DND-41 (cell line): ENCODE data around the gene NR4A1.

Source experiments
- ATAC-seq: fragments of 200-7000 bp; cut with Tn5 transposase; 3 replicates; pipeline ENCODE4 v1.9.1; 2021; ENCODE audit warnings: low read depth; ENCODE audit not compliant: insufficient read depth
- DNase-seq: peaks from one replicate; pipeline ENCODE4 v3.0.0-alpha.2; 2020
- H2AFZ ChIP-seq: 2 replicates; pipeline ENCODE4 v1.6.0; 2012; ENCODE audit warnings: low read depth, low read length
- H3K27ac ChIP-seq: 2 replicates; pipeline ENCODE4 v1.5.1; 2012; ENCODE audit warnings: low read length, inconsistent platforms
- H3K27me3 ChIP-seq: fragments of 200-600 bp; sonication (generic); 2 replicates; pipeline ENCODE4 v1.6.0; 2012; ENCODE audit warnings: low read length, mild to moderate bottlenecking, inconsistent platforms; ENCODE audit not compliant: insufficient read depth, poor library complexity
- H3K36me3 ChIP-seq: 2 replicates; pipeline ENCODE4 v1.5.1; 2012; ENCODE audit warnings: low read length, inconsistent platforms; ENCODE audit not compliant: insufficient read depth
- H3K4me1 ChIP-seq: 2 replicates; pipeline ENCODE4 v1.5.1; 2012; ENCODE audit warnings: mild to moderate bottlenecking, low read length; ENCODE audit not compliant: insufficient read depth
- H3K4me2 ChIP-seq: 2 replicates; pipeline ENCODE4 v1.6.0; 2012; ENCODE audit warnings: mild to moderate bottlenecking, moderate library complexity, low read length, inconsistent platforms; ENCODE audit not compliant: insufficient read depth
- H3K4me3 ChIP-seq, 2 experiments: fragments of 200-600 bp in 1 of 2; shearing (Covaris generic) in 1 of 2; 2 replicates each; pipeline ENCODE4 v1.5.1; 2012 to 2016; ENCODE audit warnings: inconsistent platforms in 2 of 2, low read length in 2 of 2, mild to moderate bottlenecking in 2 of 2, low read depth in 1 of 2, moderate library complexity in 1 of 2
- H3K79me2 ChIP-seq: 2 replicates; pipeline ENCODE4 v1.6.0; 2012; ENCODE audit warnings: low read length, inconsistent platforms; ENCODE audit not compliant: insufficient read depth
- H3K9ac ChIP-seq: 2 replicates; pipeline ENCODE4 v1.6.0; 2012; ENCODE audit warnings: low read depth, mild to moderate bottlenecking, inconsistent platforms, low read length, moderate library complexity
- H3K9me3 ChIP-seq: 2 replicates; pipeline ENCODE4 v1.5.1; 2012; ENCODE audit warnings: low read length, moderate library complexity, mild to moderate bottlenecking, inconsistent platforms; ENCODE audit not compliant: insufficient read depth, severe bottlenecking
- H4K20me1 ChIP-seq: 2 replicates; pipeline ENCODE4 v1.6.0; 2012; ENCODE audit warnings: low read length; ENCODE audit not compliant: insufficient read depth
- CTCF ChIP-seq: IDR thresholded peaks from 2 replicates; pipeline ENCODE4 v1.5.1; 2012; ENCODE audit warnings: borderline replicate concordance, low read length, moderate library complexity, mild to moderate bottlenecking; ENCODE audit not compliant: poor library complexity, severe bottlenecking; ENCODE audit errors: extremely low read depth
- EZH2 ChIP-seq: IDR thresholded peaks from 3 replicates; pipeline ENCODE4 v1.6.1; 2012; ENCODE audit warnings: borderline replicate concordance, low read depth, mild to moderate bottlenecking, moderate library complexity, low read length, inconsistent platforms; ENCODE audit not compliant: severe bottlenecking

Gene NR4A1

GRCh38 chr12:52042706-52043385 lies 8.4 kb upstream of the NR4A1 start:
- Histone ChIP-seq H3K79me2 (no peaks in the 10 kb centered on the region), H3K27ac (no peak overlapping the region), H3K4me1 (peaks cover 6% of the 10 kb centered on the region; the same call in 1 of the 2 replicates), H3K9ac (no peak overlapping the region), H3K36me3 (no peaks in the 10 kb centered on the region), H3K4me2 (no peak overlapping the region), H3K9me3 (no peaks in the 10 kb centered on the region), H3K4me3 (no peak overlapping the region), H2AFZ (no peak overlapping the region), H3K27me3 (peaks cover 26% of the 10 kb centered on the region), H4K20me1 (peaks cover 25% of the 10 kb centered on the region)
- TF ChIP-seq CTCF = no peak
- DNase-seq (no peak), ATAC-seq (no peak)

GRCh38 chr12:52043386-52044212 lies 7.6 kb upstream of the NR4A1 start:
- peaks cover 21% of the 10 kb centered on the region for H4K20me1 ChIP-seq

GRCh38 chr12:52044292-52044983 lies 6.8 kb upstream of the NR4A1 start:
- no peak overlapping the region for H3K9ac ChIP-seq

More at GRCh38 chr12:52043386-52044212, 7.6 kb upstream of the NR4A1 start:
- H3K27ac ChIP-seq = no peak overlapping the region
- ATAC-seq (no peak), DNase-seq (no peak)
- no peaks in the 10 kb centered on the region for H3K9me3 ChIP-seq
- H3K79me2 ChIP-seq = no peaks in the 10 kb centered on the region
- H3K9ac ChIP-seq = no peak overlapping the region
- no peak overlapping the region for H3K4me2 ChIP-seq
- H3K4me1 ChIP-seq = peaks cover 6% of the 10 kb centered on the region; the same call in 1 of the 2 replicates
- no peaks in the 10 kb centered on the region for H3K36me3 ChIP-seq
- H3K27me3 ChIP-seq = peaks cover 21% of the 10 kb centered on the region
- no peak overlapping the region for H3K4me3 ChIP-seq
- TF ChIP-seq CTCF (no peak), EZH2 (no peak)
- no peak overlapping the region for H2AFZ ChIP-seq

More at GRCh38 chr12:52044292-52044983, 6.8 kb upstream of the NR4A1 start:
- no peak overlapping the region for H3K27ac ChIP-seq
- DNase-seq (no peak), ATAC-seq (no peak)
- H3K4me3 ChIP-seq = no peak overlapping the region
- H3K4me1 ChIP-seq = peaks cover 6% of the 10 kb centered on the region; the same call in 1 of the 2 replicates
- no peak for TF ChIP-seq CTCF
- no peak for TF ChIP-seq EZH2
- no peaks in the 10 kb centered on the region for H3K36me3 ChIP-seq
- H3K9me3 ChIP-seq = no peaks in the 10 kb centered on the region
- no peaks in the 10 kb centered on the region for H3K79me2 ChIP-seq
- no peak overlapping the region for H3K4me2 ChIP-seq
- H2AFZ ChIP-seq = no peak overlapping the region
- peaks cover 18% of the 10 kb centered on the region for H3K27me3 ChIP-seq
- H4K20me1 ChIP-seq = peaks cover 19% of the 10 kb centered on the region
